ENCODE measurements around the gene CHL1. TPM values are rescaled to one million over a fixed set of nuclear protein-coding genes. Genes with fewer than 3 reads are reported as not detected.

The CHL1 gene
- total RNA-seq, 6 experiments from 2014 or later: not detected

- H3K36me3 Mint-ChIP-seq (ENCODE audit: low read depth): no peaks in the 10 kb centered on the region
- no peak for DNase-seq
- no peaks in the 10 kb centered on the region for H3K27me3 Mint-ChIP-seq (ENCODE audit: insufficient read depth)
- H3K4me1 Mint-ChIP-seq (ENCODE audit: low read depth): no peaks in the 10 kb centered on the region
- no peak overlapping the region for H3K4me3 Mint-ChIP-seq
- H3K27ac Mint-ChIP-seq: no peak overlapping the region
- peaks cover 14% of the 10 kb centered on the region for H3K9me3 Mint-ChIP-seq
- TF ChIP-seq CTCF (IDR thresholded peaks at IDR 0.05): no peak
Observed at GRCh38 chr3:317012-317411, 120.4 kb downstream of the CHL1 start.

- peaks cover 8% of the 10 kb centered on the region for H3K9me3 Mint-ChIP-seq
- no peak for DNase-seq
- no peak overlapping the region for H3K4me3 Mint-ChIP-seq
- no peak overlapping the region for H3K27ac Mint-ChIP-seq
- H3K4me1 Mint-ChIP-seq (ENCODE audit: low read depth): no peaks in the 10 kb centered on the region
- no peaks in the 10 kb centered on the region for H3K27me3 Mint-ChIP-seq (ENCODE audit: insufficient read depth)
- no peaks in the 10 kb centered on the region for H3K36me3 Mint-ChIP-seq (ENCODE audit: low read depth)
- no peak for TF ChIP-seq CTCF (IDR thresholded peaks at IDR 0.05)
Observed at GRCh38 chr3:318903-319302, 122.3 kb downstream of the CHL1 start.

GRCh38 chr3:324423-324822 lies 127.9 kb downstream of the CHL1 start:
- Mint-ChIP-seq H3K4me3 (no peak overlapping the region), H3K27me3 (ENCODE audit: insufficient read depth) (no peaks in the 10 kb centered on the region), H3K9me3 (peaks cover 5% of the 10 kb centered on the region; the same call in 1 of the 2 replicates), H3K4me1 (ENCODE audit: low read depth) (no peaks in the 10 kb centered on the region), H3K27ac (no peak overlapping the region), H3K36me3 (ENCODE audit: low read depth) (no peaks in the 10 kb centered on the region)
- no peak for TF ChIP-seq CTCF (IDR thresholded peaks at IDR 0.05)
- no peak for DNase-seq

GRCh38 chr3:325495-325894 lies 128.9 kb downstream of the CHL1 start:
- Mint-ChIP-seq H3K9me3 (peaks cover 5% of the 10 kb centered on the region; the same call in 1 of the 2 replicates), H3K4me1 (ENCODE audit: low read depth) (no peaks in the 10 kb centered on the region), H3K27me3 (ENCODE audit: insufficient read depth) (no peaks in the 10 kb centered on the region), H3K27ac (no peak overlapping the region), H3K36me3 (ENCODE audit: low read depth) (no peaks in the 10 kb centered on the region), H3K4me3 (no peak overlapping the region)
- no peak for DNase-seq
- TF ChIP-seq CTCF (IDR thresholded peaks at IDR 0.05): no peak

- DNase-seq: no peak
- H3K27me3 Mint-ChIP-seq (ENCODE audit: insufficient read depth): no peaks in the 10 kb centered on the region
- no peak overlapping the region for H3K27ac Mint-ChIP-seq
- peaks cover 21% of the 10 kb centered on the region for H3K9me3 Mint-ChIP-seq
- H3K4me1 Mint-ChIP-seq (ENCODE audit: low read depth): no peaks in the 10 kb centered on the region
- no peaks in the 10 kb centered on the region for H3K36me3 Mint-ChIP-seq (ENCODE audit: low read depth)
- no peak overlapping the region for H3K4me3 Mint-ChIP-seq
- no peak for TF ChIP-seq CTCF (IDR thresholded peaks at IDR 0.05)
Observed at GRCh38 chr3:330494-331115, 134.0 kb downstream of the CHL1 start.

Measured in HFFc6 (cell line).